GM23338 (cell line): ENCODE measurements around the gene KLC4. TPM values are rescaled to one million over a fixed set of nuclear protein-coding genes. Genes with fewer than 3 reads are reported as not detected.

ENCODE experiments used
- ATAC-seq: fragments of 200-7000 bp; cut with Tn5 transposase; 3 replicates; pipeline ENCODE4 v1.9.1; 2020
- DNase-seq: peaks from one replicate; pipeline ENCODE4 v3.0.0-alpha.2; 2015; ENCODE audit warnings: low spot score
- H2AFZ ChIP-seq: fragments of 200-600 bp; sonication (generic); 2 replicates; pipeline ENCODE4 v1.8.0; 2016; ENCODE audit warnings: antibody characterized with exemption, mild to moderate bottlenecking, moderate library complexity
- H3F3A ChIP-seq: fragments of 200-600 bp; sonication (generic); replicated peaks from 2 replicates; pipeline ENCODE4 v1.8.0; 2017; ENCODE audit warnings: antibody characterized with exemption, mixed run types, low read depth
- H3K27ac ChIP-seq: fragments of 200-600 bp; sonication (generic); 2 replicates; pipeline ENCODE4 v1.6.1; 2016; ENCODE audit warnings: low read depth
- H3K27me3 ChIP-seq: fragments of 200-600 bp; sonication (generic); 2 replicates; pipeline ENCODE4 v1.8.0; 2016; ENCODE audit warnings: mild to moderate bottlenecking, mixed run types, moderate library complexity; ENCODE audit not compliant: insufficient read depth
- H3K36me3 ChIP-seq: fragments of 200-600 bp; sonication (generic); 2 replicates; pipeline ENCODE4 v1.8.0; 2016; ENCODE audit warnings: mild to moderate bottlenecking; ENCODE audit not compliant: insufficient read depth
- H3K4me1 ChIP-seq: fragments of 200-600 bp; sonication (generic); 2 replicates; pipeline ENCODE4 v1.8.0; 2016; ENCODE audit warnings: mild to moderate bottlenecking, moderate library complexity; ENCODE audit not compliant: insufficient read depth
- H3K4me2 ChIP-seq: fragments of 200-600 bp; sonication (generic); 2 replicates; pipeline ENCODE4 v1.7.1; 2017; ENCODE audit warnings: mixed run types
- H3K4me3 ChIP-seq: fragments of 200-600 bp; sonication (generic); 2 replicates; pipeline ENCODE4 v1.6.1; 2016; ENCODE audit warnings: mixed run types
- H3K79me2 ChIP-seq: fragments of 200-600 bp; sonication (generic); replicated peaks from 2 replicates; pipeline ENCODE4 v1.8.0; 2017; ENCODE audit warnings: mild to moderate bottlenecking; ENCODE audit not compliant: insufficient read depth
- H3K9me2 ChIP-seq: fragments of 200-600 bp; sonication (generic); 2 replicates; pipeline ENCODE4 v1.8.0; 2017; ENCODE audit not compliant: insufficient read depth
- H4K20me1 ChIP-seq: fragments of 200-600 bp; sonication (generic); replicated peaks from 2 replicates; pipeline ENCODE4 v1.8.0; 2017; ENCODE audit warnings: mild to moderate bottlenecking; ENCODE audit not compliant: insufficient read depth
- H3K27ac Mint-ChIP-seq: 2 replicates; pipeline ENCODE4 v1.8.0; 2020; ENCODE audit warnings: inconsistent platforms, mild to moderate bottlenecking, moderate library complexity, mixed read lengths
- H3K27me3 Mint-ChIP-seq: 3 replicates; pipeline ENCODE4 v1.8.0; 2022; ENCODE audit warnings: low read depth, mild to moderate bottlenecking, moderate library complexity, mixed read lengths, inconsistent platforms; ENCODE audit not compliant: insufficient read depth, poor library complexity
- H3K36me3 Mint-ChIP-seq: 3 replicates; pipeline ENCODE4 v1.8.0; 2021; ENCODE audit warnings: low read depth, mild to moderate bottlenecking, inconsistent platforms, moderate library complexity, mixed read lengths
- H3K4me1 Mint-ChIP-seq: 3 replicates; pipeline ENCODE4 v1.8.0; 2020; ENCODE audit warnings: mild to moderate bottlenecking, inconsistent platforms, mixed read lengths
- H3K4me3 Mint-ChIP-seq: 3 replicates; pipeline ENCODE4 v1.8.0; 2021; ENCODE audit warnings: moderate library complexity, mild to moderate bottlenecking, inconsistent platforms, mixed read lengths
- H3K9me3 Mint-ChIP-seq: 3 replicates; pipeline ENCODE4 v1.8.0; 2020; ENCODE audit warnings: moderate library complexity, mild to moderate bottlenecking, inconsistent platforms, mixed read lengths
- CREB1 ChIP-seq: fragments of 250-450 bp; sonication (Bioruptor Pico); IDR thresholded peaks from 2 replicates; pipeline ENCODE4 v1.5.0; 2020; ENCODE audit warnings: low read depth, mild to moderate bottlenecking, moderate library complexity
- EZH2 ChIP-seq: fragments of 200-600 bp; sonication (generic); IDR thresholded peaks from one replicate; pipeline ENCODE4 v1.8.0; 2017; ENCODE audit warnings: antibody characterized with exemption, mild to moderate bottlenecking, low read depth; ENCODE audit not compliant: unreplicated experiment
- EZH2phosphoT487 ChIP-seq: fragments of 200-600 bp; sonication (generic); IDR thresholded peaks from one replicate; pipeline ENCODE4 v1.8.1; 2018; ENCODE audit warnings: antibody characterized with exemption; ENCODE audit not compliant: unreplicated experiment
- NANOG ChIP-seq: IDR thresholded peaks from 2 replicates; pipeline ENCODE4 v1.6.1; 2016; ENCODE audit warnings: antibody characterized with exemption, borderline replicate concordance
- POLR2AphosphoS5 ChIP-seq: IDR thresholded peaks from 2 replicates; pipeline ENCODE4 v1.6.1; 2016; ENCODE audit warnings: antibody characterized with exemption, low read depth
- ZNF114 ChIP-seq: fragments of 250-450 bp; sonication (Bioruptor Pico); IDR thresholded peaks from 2 replicates; pipeline ENCODE4 v1.5.0; 2020; ENCODE audit warnings: mild to moderate bottlenecking, moderate library complexity
- ZNF331 ChIP-seq: fragments of 250-450 bp; sonication (Bioruptor Pico); IDR thresholded peaks from 2 replicates; pipeline ENCODE4 v1.5.0; 2020; ENCODE audit warnings: low read depth, mild to moderate bottlenecking, moderate library complexity
- polyA plus RNA-seq: library from polyadenylated mRNA; unstranded; fragments of >200 nt; fragmentation: Nextera tagmentation; extraction: Ambion mirVana; gene quantifications from 2 replicates; pipeline ENCODE4 v1.2.1, GENCODE V29; 2016
- total RNA-seq: library from RNA; depleted of rRNA; stranded (reverse); fragments of >200 nt; shearing (Covaris generic); gene quantifications from 2 replicates; pipeline ENCODE4 v1.2.3, GENCODE V29; 2014
- TF ChIP-seq, protein P1 (sequence below): fragments of 250-450 bp; sonication (Bioruptor Pico); IDR thresholded peaks from 2 replicates; pipeline ENCODE4 v1.5.0; 2020; ENCODE audit warnings: mild to moderate bottlenecking, moderate library complexity
- TF ChIP-seq, protein P2 (sequence below): IDR thresholded peaks from 2 replicates; pipeline ENCODE4 v1.6.1; 2016; ENCODE audit warnings: antibody characterized with exemption
- TF ChIP-seq, protein P3 (sequence below), 2 experiments: fragments of 200-600 bp in 1 of 2; sonication (generic) in 1 of 2; conservative IDR thresholded peaks; 2 replicates each; pipeline versions ENCODE4 v1.5.1 to v1.6.1; 2016 to 2017; ENCODE audit warnings: antibody characterized with exemption in 2 of 2, low read depth in 2 of 2, mild to moderate bottlenecking in 2 of 2, moderate library complexity in 1 of 2

KLC4 gene
- total and polyA plus RNA-seq, 2 experiments from 2014 or later: 14.9 to 17.4 TPM

DNA sequence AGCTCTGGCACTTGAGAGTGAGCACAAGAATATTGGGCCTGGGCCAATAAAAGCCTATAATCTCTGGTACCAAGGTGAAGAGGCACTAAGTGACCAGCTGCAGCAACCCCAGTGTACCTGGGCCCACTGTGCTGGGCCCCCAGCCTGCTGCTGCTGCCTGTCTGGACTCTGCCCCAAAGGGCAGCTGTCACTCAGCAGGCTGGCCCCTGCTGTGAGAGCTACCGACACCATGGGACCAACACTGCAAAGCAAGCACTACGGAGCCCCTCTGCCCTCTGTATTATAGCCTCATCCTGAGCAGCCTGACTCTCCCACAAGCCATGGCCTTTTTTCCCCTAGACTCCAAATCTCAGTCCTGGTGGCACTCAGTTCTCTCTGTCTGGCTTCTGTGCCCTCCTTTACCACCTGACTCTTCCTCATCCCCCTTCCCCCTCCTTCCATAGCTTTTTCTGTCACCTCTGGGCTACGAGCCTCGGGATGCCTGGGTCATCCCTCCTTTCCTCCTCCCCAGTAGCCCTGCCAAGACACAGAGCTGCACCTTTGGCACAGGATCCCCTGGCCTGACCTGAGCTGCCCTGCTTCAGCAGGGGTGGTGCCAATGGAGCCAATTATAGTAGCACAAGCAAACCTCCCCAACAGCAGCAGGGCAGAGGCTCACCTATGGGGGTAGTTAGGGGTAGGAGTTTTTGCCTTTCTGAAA, 23.8 kb upstream of the KLC4 start (continued):
- TF ChIP-seq, protein P1, sequence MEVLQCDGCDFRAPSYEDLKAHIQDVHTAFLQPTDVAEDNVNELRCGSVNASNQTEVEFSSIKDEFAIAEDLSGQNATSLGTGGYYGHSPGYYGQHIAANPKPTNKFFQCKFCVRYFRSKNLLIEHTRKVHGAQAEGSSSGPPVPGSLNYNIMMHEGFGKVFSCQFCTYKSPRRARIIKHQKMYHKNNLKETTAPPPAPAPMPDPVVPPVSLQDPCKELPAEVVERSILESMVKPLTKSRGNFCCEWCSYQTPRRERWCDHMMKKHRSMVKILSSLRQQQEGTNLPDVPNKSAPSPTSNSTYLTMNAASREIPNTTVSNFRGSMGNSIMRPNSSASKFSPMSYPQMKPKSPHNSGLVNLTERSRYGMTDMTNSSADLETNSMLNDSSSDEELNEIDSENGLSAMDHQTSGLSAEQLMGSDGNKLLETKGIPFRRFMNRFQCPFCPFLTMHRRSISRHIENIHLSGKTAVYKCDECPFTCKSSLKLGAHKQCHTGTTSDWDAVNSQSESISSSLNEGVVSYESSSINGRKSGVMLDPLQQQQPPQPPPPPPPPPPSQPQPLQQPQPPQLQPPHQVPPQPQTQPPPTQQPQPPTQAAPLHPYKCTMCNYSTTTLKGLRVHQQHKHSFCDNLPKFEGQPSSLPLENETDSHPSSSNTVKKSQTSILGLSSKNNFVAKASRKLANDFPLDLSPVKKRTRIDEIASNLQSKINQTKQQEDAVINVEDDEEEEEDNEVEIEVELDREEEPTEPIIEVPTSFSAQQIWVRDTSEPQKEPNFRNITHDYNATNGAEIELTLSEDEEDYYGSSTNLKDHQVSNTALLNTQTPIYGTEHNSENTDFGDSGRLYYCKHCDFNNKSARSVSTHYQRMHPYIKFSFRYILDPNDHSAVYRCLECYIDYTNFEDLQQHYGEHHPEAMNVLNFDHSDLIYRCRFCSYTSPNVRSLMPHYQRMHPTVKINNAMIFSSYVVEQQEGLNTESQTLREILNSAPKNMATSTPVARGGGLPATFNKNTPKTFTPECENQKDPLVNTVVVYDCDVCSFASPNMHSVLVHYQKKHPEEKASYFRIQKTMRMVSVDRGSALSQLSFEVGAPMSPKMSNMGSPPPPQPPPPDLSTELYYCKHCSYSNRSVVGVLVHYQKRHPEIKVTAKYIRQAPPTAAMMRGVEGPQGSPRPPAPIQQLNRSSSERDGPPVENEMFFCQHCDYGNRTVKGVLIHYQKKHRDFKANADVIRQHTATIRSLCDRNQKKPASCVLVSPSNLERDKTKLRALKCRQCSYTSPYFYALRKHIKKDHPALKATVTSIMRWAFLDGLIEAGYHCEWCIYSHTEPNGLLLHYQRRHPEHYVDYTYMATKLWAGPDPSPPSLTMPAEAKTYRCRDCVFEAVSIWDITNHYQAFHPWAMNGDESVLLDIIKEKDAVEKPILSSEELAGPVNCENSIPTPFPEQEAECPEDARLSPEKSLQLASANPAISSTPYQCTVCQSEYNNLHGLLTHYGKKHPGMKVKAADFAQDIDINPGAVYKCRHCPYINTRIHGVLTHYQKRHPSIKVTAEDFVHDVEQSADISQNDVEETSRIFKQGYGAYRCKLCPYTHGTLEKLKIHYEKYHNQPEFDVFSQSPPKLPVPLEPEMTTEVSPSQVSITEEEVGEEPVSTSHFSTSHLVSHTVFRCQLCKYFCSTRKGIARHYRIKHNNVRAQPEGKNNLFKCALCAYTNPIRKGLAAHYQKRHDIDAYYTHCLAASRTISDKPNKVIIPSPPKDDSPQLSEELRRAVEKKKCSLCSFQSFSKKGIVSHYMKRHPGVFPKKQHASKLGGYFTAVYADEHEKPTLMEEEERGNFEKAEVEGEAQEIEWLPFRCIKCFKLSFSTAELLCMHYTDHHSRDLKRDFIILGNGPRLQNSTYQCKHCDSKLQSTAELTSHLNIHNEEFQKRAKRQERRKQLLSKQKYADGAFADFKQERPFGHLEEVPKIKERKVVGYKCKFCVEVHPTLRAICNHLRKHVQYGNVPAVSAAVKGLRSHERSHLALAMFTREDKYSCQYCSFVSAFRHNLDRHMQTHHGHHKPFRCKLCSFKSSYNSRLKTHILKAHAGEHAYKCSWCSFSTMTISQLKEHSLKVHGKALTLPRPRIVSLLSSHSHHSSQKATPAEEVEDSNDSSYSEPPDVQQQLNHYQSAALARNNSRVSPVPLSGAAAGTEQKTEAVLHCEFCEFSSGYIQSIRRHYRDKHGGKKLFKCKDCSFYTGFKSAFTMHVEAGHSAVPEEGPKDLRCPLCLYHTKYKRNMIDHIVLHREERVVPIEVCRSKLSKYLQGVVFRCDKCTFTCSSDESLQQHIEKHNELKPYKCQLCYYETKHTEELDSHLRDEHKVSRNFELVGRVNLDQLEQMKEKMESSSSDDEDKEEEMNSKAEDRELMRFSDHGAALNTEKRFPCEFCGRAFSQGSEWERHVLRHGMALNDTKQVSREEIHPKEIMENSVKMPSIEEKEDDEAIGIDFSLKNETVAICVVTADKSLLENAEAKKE (CRISPR knock-in tag): no peak
- no peak for TF ChIP-seq NANOG
- no peak for TF ChIP-seq CREB1
- TF ChIP-seq, protein P2, sequence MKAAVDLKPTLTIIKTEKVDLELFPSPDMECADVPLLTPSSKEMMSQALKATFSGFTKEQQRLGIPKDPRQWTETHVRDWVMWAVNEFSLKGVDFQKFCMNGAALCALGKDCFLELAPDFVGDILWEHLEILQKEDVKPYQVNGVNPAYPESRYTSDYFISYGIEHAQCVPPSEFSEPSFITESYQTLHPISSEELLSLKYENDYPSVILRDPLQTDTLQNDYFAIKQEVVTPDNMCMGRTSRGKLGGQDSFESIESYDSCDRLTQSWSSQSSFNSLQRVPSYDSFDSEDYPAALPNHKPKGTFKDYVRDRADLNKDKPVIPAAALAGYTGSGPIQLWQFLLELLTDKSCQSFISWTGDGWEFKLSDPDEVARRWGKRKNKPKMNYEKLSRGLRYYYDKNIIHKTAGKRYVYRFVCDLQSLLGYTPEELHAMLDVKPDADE: no peak
- TF ChIP-seq, protein P3, sequence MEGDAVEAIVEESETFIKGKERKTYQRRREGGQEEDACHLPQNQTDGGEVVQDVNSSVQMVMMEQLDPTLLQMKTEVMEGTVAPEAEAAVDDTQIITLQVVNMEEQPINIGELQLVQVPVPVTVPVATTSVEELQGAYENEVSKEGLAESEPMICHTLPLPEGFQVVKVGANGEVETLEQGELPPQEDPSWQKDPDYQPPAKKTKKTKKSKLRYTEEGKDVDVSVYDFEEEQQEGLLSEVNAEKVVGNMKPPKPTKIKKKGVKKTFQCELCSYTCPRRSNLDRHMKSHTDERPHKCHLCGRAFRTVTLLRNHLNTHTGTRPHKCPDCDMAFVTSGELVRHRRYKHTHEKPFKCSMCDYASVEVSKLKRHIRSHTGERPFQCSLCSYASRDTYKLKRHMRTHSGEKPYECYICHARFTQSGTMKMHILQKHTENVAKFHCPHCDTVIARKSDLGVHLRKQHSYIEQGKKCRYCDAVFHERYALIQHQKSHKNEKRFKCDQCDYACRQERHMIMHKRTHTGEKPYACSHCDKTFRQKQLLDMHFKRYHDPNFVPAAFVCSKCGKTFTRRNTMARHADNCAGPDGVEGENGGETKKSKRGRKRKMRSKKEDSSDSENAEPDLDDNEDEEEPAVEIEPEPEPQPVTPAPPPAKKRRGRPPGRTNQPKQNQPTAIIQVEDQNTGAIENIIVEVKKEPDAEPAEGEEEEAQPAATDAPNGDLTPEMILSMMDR (conservative IDR thresholded peaks at IDR 0.05; ENCODE audit: low read depth in 2 of 2): no peak

DNA sequence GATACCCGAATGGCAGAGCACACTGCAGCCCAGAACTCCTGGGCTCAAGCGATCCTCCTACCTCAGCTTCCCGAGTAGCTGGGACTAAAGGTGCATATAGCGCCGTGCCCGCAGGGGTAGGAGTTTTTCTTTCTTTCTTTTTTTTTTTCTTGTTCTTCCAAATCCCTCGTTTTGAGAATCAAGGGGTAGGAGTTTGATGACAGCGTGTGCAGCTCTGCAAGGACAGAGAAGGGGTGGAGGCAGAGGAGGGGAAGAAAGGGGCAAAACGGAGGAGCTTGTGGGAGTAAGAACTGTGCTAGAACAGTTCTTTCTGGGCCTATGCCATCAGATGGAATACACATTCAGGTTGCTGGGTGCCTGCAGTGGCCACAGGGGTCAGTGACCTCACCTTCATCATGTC, 22.7 kb upstream of the KLC4 start:
- Histone ChIP-seq H3K36me3 (0 out of 2 replicates have a peak, but pooled peaks cover 3% of the 10 kb centered on the region), H3F3A (0 out of 2 replicates have a peak, but pooled peaks cover 8% of the 10 kb centered on the region), H3K9me2 (no peaks in the 10 kb centered on the region), H3K4me2 (no peak overlapping the region), H3K79me2 (no peaks in the 10 kb centered on the region), H2AFZ (no peak overlapping the region), H3K27me3 (no peaks in the 10 kb centered on the region), H4K20me1 (peaks cover 6% of the 10 kb centered on the region; the same call in 1 of the 2 replicates), H3K4me1 (no peaks in the 10 kb centered on the region), H3K4me3 (no peak overlapping the region), H3K27ac (no peak overlapping the region)
- Mint-ChIP-seq H3K4me3 (no peak overlapping the region), H3K9me3 (no peaks in the 10 kb centered on the region), H3K27me3 (peaks cover 3% of the 10 kb centered on the region), H3K27ac (no peak overlapping the region), H3K4me1 (no peaks in the 10 kb centered on the region), H3K36me3 (peaks cover 56% of the 10 kb centered on the region)
- ATAC-seq: no peak
- DNase-seq: no peak
- no peak for TF ChIP-seq POLR2AphosphoS5
- TF ChIP-seq, protein P3 (conservative IDR thresholded peaks at IDR 0.05; ENCODE audit: low read depth in 2 of 2): no peak
- TF ChIP-seq, protein P2: no peak
- no peak for TF ChIP-seq EZH2phosphoT487
- no peak for TF ChIP-seq ZNF331
- TF ChIP-seq ZNF114: no peak
- TF ChIP-seq EZH2: no peak
